Liver (tissue), 10 donors: ENCODE measurements around the gene HJV. TPM values are rescaled to one million over a fixed set of nuclear protein-coding genes. Genes with fewer than 3 reads are reported as not detected.

Experiments used
- DNase-seq: peaks from one replicate; pipeline ENCODE4 v3.0.0-alpha.2; 2017; ENCODE audit warnings: low spot score
- H3K27ac ChIP-seq, 2 donors: one replicate each; pipeline ENCODE4 v1.7.0; 2013; ENCODE audit warnings: inconsistent platforms in 2 of 2, low read length in 2 of 2, control low read depth in 1 of 2, low read depth in 1 of 2, mild to moderate bottlenecking in 1 of 2
- H3K27me3 ChIP-seq, 4 donors: one replicate each; pipeline versions ENCODE4 v1.6.1 to v1.7.0; 2013; ENCODE audit warnings: low read length in 3 of 4, inconsistent platforms in 1 of 4, mild to moderate bottlenecking in 1 of 4, moderate library complexity in 1 of 4; ENCODE audit not compliant: control insufficient read depth in 4 of 4, insufficient read depth in 4 of 4
- H3K36me3 ChIP-seq, 4 donors: one replicate each; pipeline versions ENCODE4 v1.6.1 to v1.7.0; 2013; ENCODE audit warnings: low read length in 3 of 4, mild to moderate bottlenecking in 3 of 4, low read depth in 1 of 4, moderate library complexity in 1 of 4; ENCODE audit not compliant: control insufficient read depth in 4 of 4, insufficient read depth in 3 of 4
- H3K4me1 ChIP-seq, 4 donors: one replicate each; pipeline versions ENCODE4 v1.6.1 to v1.7.0; 2013; ENCODE audit warnings: low read length in 3 of 4, mild to moderate bottlenecking in 3 of 4, moderate library complexity in 1 of 4; ENCODE audit not compliant: control insufficient read depth in 4 of 4, insufficient read depth in 4 of 4
- H3K4me3 ChIP-seq, 3 donors: one replicate each; pipeline versions ENCODE4 v1.6.1 to v1.7.0; 2013; ENCODE audit warnings: low read length in 3 of 3, control low read depth in 1 of 3, low read depth in 1 of 3, mild to moderate bottlenecking in 1 of 3
- H3K9ac ChIP-seq, 2 donors: one replicate each; pipeline ENCODE4 v1.7.0; 2013; ENCODE audit warnings: low read length in 2 of 2, mild to moderate bottlenecking in 2 of 2, moderate library complexity in 2 of 2, control low read depth in 1 of 2, low read depth in 1 of 2
- H3K9me3 ChIP-seq, 4 donors: one replicate each; pipeline versions ENCODE4 v1.6.1 to v1.7.0; 2013; ENCODE audit warnings: low read length in 3 of 4; ENCODE audit not compliant: control insufficient read depth in 4 of 4
- EGR1 ChIP-seq, 2 donors: IDR thresholded peaks; 2 replicates each; pipeline ENCODE4 v1.6.1; 2016 to 2018; ENCODE audit warnings: antibody characterized with exemption in 2 of 2, low read depth in 2 of 2
- FOXA1 ChIP-seq: IDR thresholded peaks from 2 replicates; pipeline ENCODE4 v1.6.1; 2016; ENCODE audit warnings: antibody characterized with exemption
- FOXA2 ChIP-seq: IDR thresholded peaks from 2 replicates; pipeline ENCODE4 v1.6.1; 2016; ENCODE audit warnings: antibody characterized with exemption
- GABPA ChIP-seq, 2 donors: IDR thresholded peaks in 1 of 2; conservative IDR thresholded peaks in 1 of 2; 2 replicates each; pipeline ENCODE4 v1.6.1; 2016; ENCODE audit warnings: antibody characterized with exemption in 2 of 2, mild to moderate bottlenecking in 1 of 2, moderate library complexity in 1 of 2
- HNF4A ChIP-seq, 2 donors: conservative IDR thresholded peaks; 2 replicates each; pipeline ENCODE4 v1.6.1; 2016; ENCODE audit warnings: antibody characterized with exemption in 2 of 2, mild to moderate bottlenecking in 2 of 2
- HNF4G ChIP-seq: IDR thresholded peaks from 2 replicates; pipeline ENCODE4 v1.6.1; 2016; ENCODE audit warnings: antibody characterized with exemption
- JUND ChIP-seq, 2 donors: IDR thresholded peaks; 2 replicates each; pipeline ENCODE4 v1.6.1; 2016; ENCODE audit warnings: antibody characterized with exemption in 2 of 2
- NR2F2 ChIP-seq: IDR thresholded peaks from 2 replicates; pipeline ENCODE4 v1.6.1; 2016; ENCODE audit warnings: antibody characterized with exemption
- RAD21 ChIP-seq, 2 donors: IDR thresholded peaks; 2 replicates each; pipeline ENCODE4 v1.6.1; 2016; ENCODE audit warnings: antibody characterized with exemption in 2 of 2, mild to moderate bottlenecking in 2 of 2
- RXRA ChIP-seq, 2 donors: IDR thresholded peaks; 2 replicates each; pipeline ENCODE4 v1.6.1; 2017 to 2018; ENCODE audit warnings: antibody characterized with exemption in 2 of 2, mild to moderate bottlenecking in 1 of 2
- SP1 ChIP-seq: IDR thresholded peaks from 2 replicates; pipeline ENCODE4 v1.6.1; 2018; ENCODE audit warnings: antibody characterized with exemption, mild to moderate bottlenecking
- TAF1 ChIP-seq: conservative IDR thresholded peaks from 2 replicates; pipeline ENCODE4 v1.6.1; 2016; ENCODE audit warnings: antibody characterized with exemption, mild to moderate bottlenecking
- YY1 ChIP-seq: IDR thresholded peaks from 2 replicates; pipeline ENCODE4 v1.6.1; 2016; ENCODE audit warnings: antibody characterized with exemption, mild to moderate bottlenecking
- WGBS: extraction: QIAGEN DNeasy Blood & Tissue Kit; methylation state at CpG from one replicate; pipeline ENCODE4 v1.1.7; 2013; 5-methylcytosine and 5-hydroxymethylcytosine counted together
- polyA plus RNA-seq, 2 donors: library from polyadenylated mRNA; stranded (reverse) in 1 of 2; unstranded in 1 of 2; fragments of 200-250 nt in 1 of 2; fragments of >200 nt in 1 of 2; fragmentation: Nextera tagmentation in 1 of 2; extraction: Ambion mirVana in 1 of 2; gene quantifications; one replicate each; pipeline versions ENCODE4 v1.2.1 to v1.2.3, GENCODE V29; 2013 to 2015
- small RNA-seq: library from RNA; depleted of rRNA; stranded (forward); fragments of <200 nt; gene quantifications from one replicate; pipeline ENCODE3, GENCODE V24; 2014
- total RNA-seq, 2 donors: library from RNA; depleted of rRNA; stranded (reverse); fragments of >200 nt; gene quantifications; one replicate each; pipeline ENCODE4 v1.2.3, GENCODE V29; 2014
- TF ChIP-seq, protein P1 (sequence below): fragments of 150-350 bp; IDR thresholded peaks from 2 replicates; pipeline ENCODE4 v1.5.1; 2017; ENCODE audit warnings: improper control_type of control experiment, low read depth, low read length; ENCODE audit not compliant: missing input control
- TF ChIP-seq, protein P2 (sequence below): IDR thresholded peaks from 2 replicates; pipeline ENCODE4 v1.6.1; 2016; ENCODE audit warnings: antibody characterized with exemption
- TF ChIP-seq, protein P3 (sequence below): IDR thresholded peaks from 2 replicates; pipeline ENCODE4 v1.6.1; 2016; ENCODE audit warnings: antibody characterized with exemption, mild to moderate bottlenecking
- TF ChIP-seq, protein P4 (sequence below): IDR thresholded peaks from 2 replicates; pipeline ENCODE4 v1.6.1; 2016; ENCODE audit warnings: antibody characterized with exemption
- TF ChIP-seq, protein P5 (sequence below): IDR thresholded peaks from 2 replicates; pipeline ENCODE4 v1.6.1; 2016; ENCODE audit warnings: antibody characterized with exemption
- donor health status: healthy.
- donor health status: healthy.
- donor health status: healthy.
- donor health status: healthy.
- donor health status: healthy.

The HJV gene
- total and polyA plus RNA-seq, 4 donors, result 68.0 to 138 (median 97.6) TPM

DNA sequence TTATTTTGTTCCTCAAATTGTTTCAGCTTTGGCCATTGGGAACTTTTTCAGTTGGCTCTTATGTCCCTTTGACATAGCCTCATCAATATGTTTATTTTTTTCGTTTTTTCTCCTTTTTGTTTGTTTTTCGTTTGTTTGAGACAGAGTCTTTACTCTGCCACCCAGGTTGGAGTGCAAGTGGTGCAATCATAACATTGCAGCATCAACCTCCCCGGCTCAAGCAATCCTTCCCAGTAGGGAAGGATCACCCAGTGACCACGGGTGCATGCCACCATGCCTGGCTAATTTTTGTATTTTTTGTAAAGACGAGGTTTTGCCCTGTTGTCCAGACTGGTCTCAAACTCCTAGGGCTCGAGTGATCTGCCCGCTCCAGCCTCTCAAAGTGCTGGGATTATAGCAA lies 49.0 kb downstream of the HJV start:
- H3K9ac ChIP-seq, result no peak overlapping the region
- no peaks in the 10 kb centered on the region for H3K36me3 ChIP-seq
- no peak for DNase-seq
- TF ChIP-seq RXRA (IDR thresholded peaks at IDR 0.05) (peak; percentile 84 to 95), HNF4A (conservative IDR thresholded peaks at IDR 0.05) (peak; percentile 94 to 97), HNF4G (peak; percentile 80), GABPA (IDR thresholded peaks at IDR 0.05 in 1 of 2, conservative IDR thresholded peaks at IDR 0.05 in 1 of 2) (peak in 1 of 2 donors; percentile 60), TAF1 (peak; percentile 62), SP1 (peak; percentile 83), FOXA2 (peak; percentile 64), NR2F2 (no peak), RAD21 (IDR thresholded peaks at IDR 0.05) (peak; percentile 33 to 57), EGR1 (IDR thresholded peaks at IDR 0.05; ENCODE audit: low read depth in 2 of 2) (peak in 1 of 2 donors; percentile 84), JUND (IDR thresholded peaks at IDR 0.05) (peak; percentile 70 to 90), FOXA1 (peak; percentile 74), YY1 (peak; percentile 92)
- TF ChIP-seq, protein P1, sequence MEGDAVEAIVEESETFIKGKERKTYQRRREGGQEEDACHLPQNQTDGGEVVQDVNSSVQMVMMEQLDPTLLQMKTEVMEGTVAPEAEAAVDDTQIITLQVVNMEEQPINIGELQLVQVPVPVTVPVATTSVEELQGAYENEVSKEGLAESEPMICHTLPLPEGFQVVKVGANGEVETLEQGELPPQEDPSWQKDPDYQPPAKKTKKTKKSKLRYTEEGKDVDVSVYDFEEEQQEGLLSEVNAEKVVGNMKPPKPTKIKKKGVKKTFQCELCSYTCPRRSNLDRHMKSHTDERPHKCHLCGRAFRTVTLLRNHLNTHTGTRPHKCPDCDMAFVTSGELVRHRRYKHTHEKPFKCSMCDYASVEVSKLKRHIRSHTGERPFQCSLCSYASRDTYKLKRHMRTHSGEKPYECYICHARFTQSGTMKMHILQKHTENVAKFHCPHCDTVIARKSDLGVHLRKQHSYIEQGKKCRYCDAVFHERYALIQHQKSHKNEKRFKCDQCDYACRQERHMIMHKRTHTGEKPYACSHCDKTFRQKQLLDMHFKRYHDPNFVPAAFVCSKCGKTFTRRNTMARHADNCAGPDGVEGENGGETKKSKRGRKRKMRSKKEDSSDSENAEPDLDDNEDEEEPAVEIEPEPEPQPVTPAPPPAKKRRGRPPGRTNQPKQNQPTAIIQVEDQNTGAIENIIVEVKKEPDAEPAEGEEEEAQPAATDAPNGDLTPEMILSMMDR, result no peak
- TF ChIP-seq, protein P2, sequence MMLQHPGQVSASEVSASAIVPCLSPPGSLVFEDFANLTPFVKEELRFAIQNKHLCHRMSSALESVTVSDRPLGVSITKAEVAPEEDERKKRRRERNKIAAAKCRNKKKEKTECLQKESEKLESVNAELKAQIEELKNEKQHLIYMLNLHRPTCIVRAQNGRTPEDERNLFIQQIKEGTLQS, result peak; percentile 95
- TF ChIP-seq, protein P3, sequence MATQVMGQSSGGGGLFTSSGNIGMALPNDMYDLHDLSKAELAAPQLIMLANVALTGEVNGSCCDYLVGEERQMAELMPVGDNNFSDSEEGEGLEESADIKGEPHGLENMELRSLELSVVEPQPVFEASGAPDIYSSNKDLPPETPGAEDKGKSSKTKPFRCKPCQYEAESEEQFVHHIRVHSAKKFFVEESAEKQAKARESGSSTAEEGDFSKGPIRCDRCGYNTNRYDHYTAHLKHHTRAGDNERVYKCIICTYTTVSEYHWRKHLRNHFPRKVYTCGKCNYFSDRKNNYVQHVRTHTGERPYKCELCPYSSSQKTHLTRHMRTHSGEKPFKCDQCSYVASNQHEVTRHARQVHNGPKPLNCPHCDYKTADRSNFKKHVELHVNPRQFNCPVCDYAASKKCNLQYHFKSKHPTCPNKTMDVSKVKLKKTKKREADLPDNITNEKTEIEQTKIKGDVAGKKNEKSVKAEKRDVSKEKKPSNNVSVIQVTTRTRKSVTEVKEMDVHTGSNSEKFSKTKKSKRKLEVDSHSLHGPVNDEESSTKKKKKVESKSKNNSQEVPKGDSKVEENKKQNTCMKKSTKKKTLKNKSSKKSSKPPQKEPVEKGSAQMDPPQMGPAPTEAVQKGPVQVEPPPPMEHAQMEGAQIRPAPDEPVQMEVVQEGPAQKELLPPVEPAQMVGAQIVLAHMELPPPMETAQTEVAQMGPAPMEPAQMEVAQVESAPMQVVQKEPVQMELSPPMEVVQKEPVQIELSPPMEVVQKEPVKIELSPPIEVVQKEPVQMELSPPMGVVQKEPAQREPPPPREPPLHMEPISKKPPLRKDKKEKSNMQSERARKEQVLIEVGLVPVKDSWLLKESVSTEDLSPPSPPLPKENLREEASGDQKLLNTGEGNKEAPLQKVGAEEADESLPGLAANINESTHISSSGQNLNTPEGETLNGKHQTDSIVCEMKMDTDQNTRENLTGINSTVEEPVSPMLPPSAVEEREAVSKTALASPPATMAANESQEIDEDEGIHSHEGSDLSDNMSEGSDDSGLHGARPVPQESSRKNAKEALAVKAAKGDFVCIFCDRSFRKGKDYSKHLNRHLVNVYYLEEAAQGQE, result peak; percentile 78
- TF ChIP-seq, protein P4, sequence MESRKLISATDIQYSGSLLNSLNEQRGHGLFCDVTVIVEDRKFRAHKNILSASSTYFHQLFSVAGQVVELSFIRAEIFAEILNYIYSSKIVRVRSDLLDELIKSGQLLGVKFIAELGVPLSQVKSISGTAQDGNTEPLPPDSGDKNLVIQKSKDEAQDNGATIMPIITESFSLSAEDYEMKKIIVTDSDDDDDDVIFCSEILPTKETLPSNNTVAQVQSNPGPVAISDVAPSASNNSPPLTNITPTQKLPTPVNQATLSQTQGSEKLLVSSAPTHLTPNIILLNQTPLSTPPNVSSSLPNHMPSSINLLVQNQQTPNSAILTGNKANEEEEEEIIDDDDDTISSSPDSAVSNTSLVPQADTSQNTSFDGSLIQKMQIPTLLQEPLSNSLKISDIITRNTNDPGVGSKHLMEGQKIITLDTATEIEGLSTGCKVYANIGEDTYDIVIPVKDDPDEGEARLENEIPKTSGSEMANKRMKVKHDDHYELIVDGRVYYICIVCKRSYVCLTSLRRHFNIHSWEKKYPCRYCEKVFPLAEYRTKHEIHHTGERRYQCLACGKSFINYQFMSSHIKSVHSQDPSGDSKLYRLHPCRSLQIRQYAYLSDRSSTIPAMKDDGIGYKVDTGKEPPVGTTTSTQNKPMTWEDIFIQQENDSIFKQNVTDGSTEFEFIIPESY, result peak; percentile 80
- TF ChIP-seq, protein P5, sequence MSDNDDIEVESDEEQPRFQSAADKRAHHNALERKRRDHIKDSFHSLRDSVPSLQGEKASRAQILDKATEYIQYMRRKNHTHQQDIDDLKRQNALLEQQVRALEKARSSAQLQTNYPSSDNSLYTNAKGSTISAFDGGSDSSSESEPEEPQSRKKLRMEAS, result peak; percentile 84
- H3K9me3 ChIP-seq, result no peaks in the 10 kb centered on the region
- peak overlapping the region; percentile 70 to 85 for H3K27ac ChIP-seq
- no peaks in the 10 kb centered on the region for H3K27me3 ChIP-seq
- WGBS, result 35% methylated on average over 7 of the region's 7 CpGs
- H3K4me3 ChIP-seq, result no peak overlapping the region
- peaks cover 9 to 23% (median 17%) of the 10 kb centered on the region in 4 donors for H3K4me1 ChIP-seq

Small RNA genes within 50 kb of the gene (small RNA-seq; reads per million reads assigned to genes)
- gene RNVU1-6, result 3.5 reads per million, percentile 91 among the genes with 10 or more reads in this experiment

Other genes starting within 250 kb of the HJV start
- gene RNF115, start 197.6 kb downstream of the HJV start, total RNA-seq, result 10 to 100 TPM in 1 of 2 donors, 1 to 10 TPM in 1; 8.5 to 10.0 TPM
- gene RNF115, start 197.6 kb downstream of the HJV start, polyA plus RNA-seq, result 1 to 10 TPM; 3.2 to 6.7 TPM
- gene POLR3C, start 197.5 kb downstream of the HJV start, total RNA-seq, result 10 to 100 TPM; 12.6 to 22.0 TPM
- gene POLR3C, start 197.5 kb downstream of the HJV start, polyA plus RNA-seq, result 1 to 10 TPM; 6.3 to 8.5 TPM
- gene NUDT17, start 176.1 kb downstream of the HJV start, total RNA-seq, result 1 to 10 TPM in 1 of 2 donors, under 1 TPM in 1; 0.59 to 2.1 TPM
- 1 to 10 TPM in 1 of 2 donors, under 1 TPM in 1; 0.78 to 1.3 TPM for gene NUDT17, start 176.1 kb downstream of the HJV start, polyA plus RNA-seq
- 1 to 10 TPM; 1.7 to 3.4 TPM for gene PIAS3, start 162.7 kb downstream of the HJV start, total RNA-seq
- 1 to 10 TPM; 4.5 to 6.3 TPM for gene PIAS3, start 162.7 kb downstream of the HJV start, polyA plus RNA-seq
- 1 to 10 TPM in 1 of 2 donors, under 1 TPM in 1; 0.05 to 1.2 TPM for gene ANKRD35, start 135.9 kb downstream of the HJV start, total RNA-seq
- 1 to 10 TPM; 1.6 to 1.9 TPM for gene ANKRD35, start 135.9 kb downstream of the HJV start, polyA plus RNA-seq
- 1 to 10 TPM in 1 of 2 donors, under 1 TPM in 1; 0.23 to 2.2 TPM for gene ITGA10, start 111.7 kb downstream of the HJV start, total RNA-seq
- gene ITGA10, start 111.7 kb downstream of the HJV start, polyA plus RNA-seq, result under 1 TPM; 0.20 to 0.61 TPM
- 10 to 100 TPM; 13.4 to 18.2 TPM for gene PEX11B, start 103.0 kb downstream of the HJV start, total RNA-seq
- gene PEX11B, start 103.0 kb downstream of the HJV start, polyA plus RNA-seq, result 10 to 100 TPM; 14.0 to 21.0 TPM
- 10 to 100 TPM; 48.8 to 62.5 TPM for gene RBM8A, start 94.3 kb downstream of the HJV start, total RNA-seq
- 10 to 100 TPM; 52.6 to 66.2 TPM for gene RBM8A, start 94.3 kb downstream of the HJV start, polyA plus RNA-seq
- 1 to 10 TPM; 6.5 to 8.6 TPM for gene LIX1L, start 63.7 kb downstream of the HJV start, total RNA-seq
- 1 to 10 TPM; 4.6 to 6.0 TPM for gene LIX1L, start 63.7 kb downstream of the HJV start, polyA plus RNA-seq
- gene ANKRD34A, start 57.2 kb downstream of the HJV start, total RNA-seq, result under 1 TPM in 1 of 2 donors, not detected in 1; 0.17 TPM
- under 1 TPM; 0.06 to 0.13 TPM for gene ANKRD34A, start 57.2 kb downstream of the HJV start, polyA plus RNA-seq
- gene POLR3GL, start 57.0 kb downstream of the HJV start, total RNA-seq, result 10 to 100 TPM; 11.9 to 12.7 TPM
- 10 to 100 TPM; 19.8 to 23.4 TPM for gene POLR3GL, start 57.0 kb downstream of the HJV start, polyA plus RNA-seq
- gene TXNIP, start 25.2 kb downstream of the HJV start, total RNA-seq, result 100 to 1,000 TPM in 1 of 2 donors, 10 to 100 TPM in 1; 84.7 to 223 TPM
- gene TXNIP, start 25.2 kb downstream of the HJV start, polyA plus RNA-seq, result 10 to 100 TPM; 53.8 to 99.2 TPM
- 1 to 10 TPM in 1 of 2 donors, under 1 TPM in 1; 0.89 to 1.9 TPM for gene NBPF10, start 123.1 kb upstream of the HJV start, total RNA-seq
- under 1 TPM; 0.39 to 0.57 TPM for gene NBPF10, start 123.1 kb upstream of the HJV start, polyA plus RNA-seq
- gene NOTCH2NLA, start 207.3 kb upstream of the HJV start, total RNA-seq, result 10 to 100 TPM; 20.0 to 48.7 TPM
- gene NOTCH2NLA, start 207.3 kb upstream of the HJV start, polyA plus RNA-seq, result 10 to 100 TPM in 1 of 2 donors, 1 to 10 TPM in 1; 6.3 to 20.6 TPM